PC-9 (cell line): ENCODE data around the gene ENAH.

ENCODE experiments used
- CTCF ChIP-seq: fragments of 200-600 bp; sonication (generic); conservative IDR thresholded peaks from 2 replicates; pipeline ENCODE4 v1.6.1; 2017; ENCODE audit warnings: mixed run types, antibody characterized with exemption, mild to moderate bottlenecking, moderate library complexity
- EZH2 ChIP-seq: fragments of 200-600 bp; sonication (generic); IDR thresholded peaks from 2 replicates; pipeline ENCODE4 v1.8.0; 2017; ENCODE audit warnings: antibody characterized with exemption, low read depth

GRCh38 chr1:225559902-225560301 lies 93.0 kb downstream of the ENAH start:
- TF ChIP-seq CTCF (no peak), EZH2 (no peak)
